ENCODE data around the gene DMRT3.

GRCh38 chr9:947985-948384 lies 28.5 kb upstream of the DMRT3 start:
- TF ChIP-seq, protein P1, sequence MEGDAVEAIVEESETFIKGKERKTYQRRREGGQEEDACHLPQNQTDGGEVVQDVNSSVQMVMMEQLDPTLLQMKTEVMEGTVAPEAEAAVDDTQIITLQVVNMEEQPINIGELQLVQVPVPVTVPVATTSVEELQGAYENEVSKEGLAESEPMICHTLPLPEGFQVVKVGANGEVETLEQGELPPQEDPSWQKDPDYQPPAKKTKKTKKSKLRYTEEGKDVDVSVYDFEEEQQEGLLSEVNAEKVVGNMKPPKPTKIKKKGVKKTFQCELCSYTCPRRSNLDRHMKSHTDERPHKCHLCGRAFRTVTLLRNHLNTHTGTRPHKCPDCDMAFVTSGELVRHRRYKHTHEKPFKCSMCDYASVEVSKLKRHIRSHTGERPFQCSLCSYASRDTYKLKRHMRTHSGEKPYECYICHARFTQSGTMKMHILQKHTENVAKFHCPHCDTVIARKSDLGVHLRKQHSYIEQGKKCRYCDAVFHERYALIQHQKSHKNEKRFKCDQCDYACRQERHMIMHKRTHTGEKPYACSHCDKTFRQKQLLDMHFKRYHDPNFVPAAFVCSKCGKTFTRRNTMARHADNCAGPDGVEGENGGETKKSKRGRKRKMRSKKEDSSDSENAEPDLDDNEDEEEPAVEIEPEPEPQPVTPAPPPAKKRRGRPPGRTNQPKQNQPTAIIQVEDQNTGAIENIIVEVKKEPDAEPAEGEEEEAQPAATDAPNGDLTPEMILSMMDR (IDR thresholded peaks at IDR 0.05): no peak
- no peak for TF ChIP-seq POLR2A (IDR thresholded peaks at IDR 0.05)

All from Peyer's patch (tissue), 4 donors.